Stimulated activated CD8-positive, alpha-beta memory T cell treated with anti-CD3 and anti-CD28 coated beads, Interleukin-7, amount 100 ng/mL, for 4 hours (primary cell): ENCODE measurements around the gene SLC25A6.
"Not testable (repeated sequence)": the region's sequence is repeated elsewhere in the genome, so short reads cannot be mapped to it uniquely, and the experiment has no call there.

Experiments
- DNase-seq, 2 donors: peaks; one replicate each; pipeline ENCODE4 v3.0.0-alpha.2; 2020; ENCODE audit warnings: low read depth in 2 of 2

The SLC25A6 gene

DNA sequence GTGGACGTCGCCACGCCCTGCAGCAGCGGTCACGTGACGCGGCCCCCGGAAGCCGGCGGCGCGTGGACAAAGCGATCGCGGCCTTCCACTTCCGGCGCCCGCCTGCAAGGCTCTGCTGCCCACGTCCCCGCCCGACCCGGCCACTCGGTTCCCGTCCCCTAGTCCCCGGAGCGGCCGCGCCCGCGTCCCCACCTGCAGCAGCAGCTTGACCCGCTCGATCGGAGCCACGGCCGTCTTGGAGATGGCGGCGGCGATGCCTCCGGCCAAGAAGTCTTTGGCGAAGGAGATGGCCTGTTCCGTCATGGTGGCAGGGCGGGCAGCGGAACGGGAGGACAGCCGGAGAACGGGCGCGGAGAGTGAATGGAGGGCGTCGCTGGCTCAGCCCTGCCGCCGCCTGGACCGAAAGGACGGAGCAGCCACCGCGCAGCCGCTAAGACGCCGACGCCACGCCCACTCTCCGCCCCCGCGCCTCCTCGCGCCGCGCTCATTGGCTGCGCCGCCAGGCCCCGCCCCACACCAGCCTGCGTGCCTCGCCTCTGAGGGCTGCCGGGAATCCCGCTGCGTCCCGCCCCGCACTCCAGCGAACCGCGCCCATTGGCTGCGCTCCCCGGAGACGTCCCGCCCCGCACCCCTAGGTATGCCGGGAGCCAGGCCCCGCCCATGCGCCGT lies at the start of gene SLC25A6:
TSS of gene SLC25A6 (minus strand) at position 407 of the 669 bp plus-strand sequence. CDS start at position 303, 104 bp downstream.
- DNase-seq, result peak; percentile 98 to 100

DNA sequence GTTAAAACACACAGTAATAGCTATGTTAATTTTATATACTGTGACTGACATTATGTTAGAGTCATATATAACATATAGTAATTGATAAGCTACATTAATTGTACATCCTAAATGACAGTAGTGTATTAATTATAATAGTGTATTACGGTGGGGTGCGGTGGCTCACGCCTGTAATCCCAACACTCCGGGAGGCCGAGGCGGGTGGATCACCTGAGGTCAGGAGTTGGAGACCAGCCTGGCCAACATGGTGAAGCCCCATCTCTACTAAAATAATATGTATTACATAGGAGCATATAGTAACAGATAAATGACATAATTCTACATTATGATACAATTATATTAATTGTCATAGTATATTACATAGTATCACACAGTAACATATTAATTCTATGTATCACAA lies 48.6 kb upstream of the SLC25A6 start:
- no peak for DNase-seq

GRCh38 chrX:1435241-1435895 lies 43.5 kb upstream of the SLC25A6 start:
- no peak for DNase-seq

DNA sequence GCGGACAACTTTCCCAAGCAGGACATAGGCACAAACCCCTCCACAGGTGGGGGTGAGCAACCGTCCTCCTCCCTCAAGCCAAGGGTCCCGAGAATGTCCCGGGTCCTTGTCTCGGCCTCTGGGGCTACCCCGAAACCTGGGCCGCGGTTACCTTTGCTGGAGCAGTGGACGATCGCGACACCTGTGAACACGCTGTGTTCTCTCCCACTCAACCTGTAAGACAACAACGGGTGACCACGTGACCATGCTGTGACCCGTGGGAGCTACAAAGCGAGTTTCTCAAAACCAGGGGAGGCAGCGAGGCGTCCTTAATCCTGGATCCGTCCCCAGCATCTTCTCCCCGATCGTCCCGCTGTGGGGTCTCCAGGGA lies 42.9 kb upstream of the SLC25A6 start:
- no peak for DNase-seq

- no peak for DNase-seq
These were observed 41.9 kb upstream of the SLC25A6 start for GRCh38 chrX:1433646-1434357.

DNA sequence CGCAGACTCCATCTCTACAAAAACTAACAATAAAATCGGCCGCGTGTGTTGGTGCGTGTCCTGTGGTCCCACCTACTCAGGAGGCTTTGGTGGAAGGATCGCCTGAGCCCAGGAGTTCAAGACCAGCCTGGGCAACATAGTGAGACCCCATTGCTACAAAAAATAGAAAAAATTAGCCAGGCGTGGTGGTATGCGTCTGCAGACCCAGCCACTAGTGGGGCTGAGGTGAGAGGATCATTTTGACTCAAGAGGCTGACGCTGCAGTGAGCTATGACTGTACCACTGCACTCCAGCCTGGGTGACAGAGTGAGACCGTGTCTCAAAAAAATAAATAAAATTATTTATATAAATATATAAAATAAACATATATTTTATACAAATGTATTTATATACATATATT lies 38.5 kb upstream of the SLC25A6 start:
- DNase-seq, result no peak

DNA sequence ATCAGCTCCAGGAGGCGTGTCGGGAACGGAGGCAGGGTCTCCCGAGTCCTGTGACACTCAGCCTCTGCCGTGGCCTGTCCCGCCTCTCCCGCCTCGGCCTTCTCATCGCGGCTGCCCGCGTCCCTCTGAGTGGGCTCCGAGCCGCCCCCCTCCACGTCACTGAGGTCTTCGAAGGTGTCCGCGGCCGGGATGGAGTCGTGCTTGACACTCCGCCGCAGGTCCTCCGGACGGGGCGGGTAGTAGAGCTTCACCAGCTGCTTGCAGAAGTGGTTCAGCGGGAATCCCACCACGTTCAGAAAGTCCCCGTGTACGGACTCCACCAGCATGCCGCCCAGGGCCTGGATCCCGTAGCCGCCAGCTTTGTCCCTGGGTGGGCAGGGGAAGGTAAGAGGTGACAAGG lies 35.8 kb upstream of the SLC25A6 start:
- DNase-seq, result no peak

DNA sequence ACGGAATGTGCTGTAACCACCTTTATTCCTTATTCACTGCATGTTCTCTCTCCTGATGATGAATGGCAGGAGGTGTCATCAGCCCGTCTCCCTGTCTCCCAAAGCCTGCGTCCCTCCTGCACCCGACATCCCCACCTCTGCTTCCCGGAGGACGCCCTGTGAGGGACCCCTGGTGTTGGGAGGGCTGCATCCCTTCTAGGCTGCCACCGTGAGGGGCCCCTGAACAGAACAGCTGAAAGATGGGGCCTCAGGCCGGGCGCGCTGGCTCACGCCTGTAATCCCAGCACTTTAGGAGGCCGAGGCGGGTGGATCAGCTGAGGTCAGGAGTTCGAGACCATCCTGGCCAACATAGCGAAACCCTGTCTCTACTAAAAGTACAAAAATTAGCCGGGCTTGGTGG lies 34.4 kb upstream of the SLC25A6 start:
- DNase-seq, result not testable (repeated sequence)

- no peak for DNase-seq
These were observed 33.5 kb upstream of the SLC25A6 start for GRCh38 chrX:1425381-1425780.

- no peak for DNase-seq
These were observed 32.4 kb upstream of the SLC25A6 start for GRCh38 chrX:1424147-1424851.

DNA sequence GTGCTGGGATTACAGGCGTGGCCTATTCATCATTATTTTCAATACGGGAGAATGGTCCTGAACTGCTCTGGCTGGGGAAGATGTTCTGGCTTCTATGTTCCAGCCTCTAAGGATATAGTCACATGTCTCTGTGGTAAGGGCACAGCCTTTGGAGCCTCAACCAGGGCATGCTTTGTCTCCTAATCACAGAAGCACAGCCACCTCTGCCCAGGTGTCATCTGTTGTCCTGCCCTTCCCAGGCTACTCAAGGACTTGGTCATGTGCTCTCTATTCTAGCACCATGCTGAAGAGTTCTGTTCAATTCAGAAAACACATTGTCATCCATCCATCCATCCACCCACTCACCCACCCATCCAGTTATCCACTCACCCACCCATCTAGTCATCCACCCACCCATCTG lies 31.3 kb upstream of the SLC25A6 start:
- DNase-seq, result no peak

DNA sequence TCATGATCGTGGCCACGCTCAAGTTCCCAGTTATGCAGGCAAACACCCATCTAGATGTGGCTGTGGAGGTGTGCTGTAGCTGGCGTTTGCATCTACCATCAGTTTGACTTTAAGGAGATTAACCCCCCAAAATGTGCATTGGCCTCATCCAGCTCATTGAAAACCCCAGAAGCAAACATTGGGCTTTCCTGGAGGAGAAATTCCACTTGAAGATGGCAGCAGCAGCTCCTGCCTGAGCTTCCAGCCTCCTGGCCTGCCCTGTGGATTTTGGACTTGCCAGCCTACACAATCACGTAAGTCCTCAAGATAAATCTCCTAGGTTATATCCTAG lies 30.2 kb upstream of the SLC25A6 start:
- DNase-seq, result no peak

DNA sequence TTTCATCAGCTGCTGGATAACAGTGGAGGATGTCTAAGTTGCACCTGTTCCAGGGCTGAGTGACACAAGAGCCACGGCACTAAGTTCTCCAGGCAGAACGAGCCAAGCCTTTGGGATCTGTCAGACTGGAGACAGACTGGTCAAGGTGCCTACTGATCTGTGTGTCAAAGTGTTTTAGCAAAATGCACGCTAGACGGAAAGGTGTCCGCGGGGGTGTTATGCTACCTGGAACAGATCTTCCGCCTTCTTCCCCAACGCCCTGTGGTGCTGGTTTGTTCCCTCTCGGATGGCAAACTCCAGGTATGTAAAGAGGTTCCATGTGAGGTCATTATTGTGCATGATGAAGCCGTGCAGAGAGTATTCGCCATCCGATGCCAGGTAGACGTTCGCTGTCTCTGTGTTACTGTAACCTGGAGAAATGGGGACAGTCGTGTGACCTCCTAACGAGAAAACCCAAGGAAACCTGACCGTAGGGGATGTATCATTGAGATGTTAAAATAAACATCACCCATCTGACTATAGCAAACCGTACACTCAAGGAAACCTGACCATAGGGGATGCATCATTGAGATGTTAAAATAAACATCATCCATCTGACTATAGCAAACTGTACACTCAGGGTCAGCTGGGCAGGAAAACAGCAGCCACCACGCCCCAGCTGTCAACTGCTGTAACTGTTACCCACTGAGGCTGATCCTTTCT lies 29.7 kb upstream of the SLC25A6 start:
- DNase-seq, result no peak

- DNase-seq, result no peak
These were observed 28.5 kb upstream of the SLC25A6 start for GRCh38 chrX:1420371-1420770.

DNA sequence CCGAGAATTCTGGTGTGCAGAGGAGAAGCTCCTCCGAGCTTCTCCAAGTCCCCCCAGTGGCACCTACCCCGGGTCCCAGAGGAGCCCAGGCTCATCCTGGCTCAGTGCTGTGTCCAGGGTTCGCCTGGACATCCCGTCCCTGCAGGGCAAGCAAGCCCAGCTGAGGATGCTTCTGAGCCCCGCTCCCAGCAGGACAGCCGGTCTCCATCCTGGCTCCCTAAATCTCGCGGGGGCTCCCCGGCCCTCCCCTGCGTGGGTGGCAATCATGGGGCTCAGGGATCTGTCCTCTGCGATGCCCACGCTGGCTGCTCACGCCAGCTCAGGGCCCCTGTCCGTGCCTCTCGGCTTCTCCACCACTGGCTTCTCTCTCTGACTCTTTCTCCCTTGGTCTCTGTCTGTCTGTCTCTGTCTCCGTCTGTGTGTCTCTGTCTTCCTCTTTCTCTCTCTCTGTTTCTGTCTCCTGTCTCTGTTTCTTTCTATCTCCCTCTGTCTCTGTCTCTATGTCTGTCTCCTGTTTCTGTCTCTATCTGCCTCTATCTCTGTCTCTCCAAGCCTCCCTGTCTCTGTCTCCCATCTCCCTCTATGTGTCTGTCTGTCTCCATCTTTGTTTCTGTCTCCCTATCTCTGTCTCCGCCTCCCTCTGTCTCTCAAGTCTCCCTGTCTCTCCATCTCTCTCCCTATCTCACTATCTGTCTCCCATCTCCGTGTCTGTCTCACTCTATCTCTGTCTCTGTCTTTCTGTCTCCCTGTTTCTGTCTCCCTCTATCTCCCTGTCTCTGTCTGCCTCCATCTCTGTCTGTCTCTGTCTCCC lies 27.8 kb upstream of the SLC25A6 start:
- no peak for DNase-seq

- no peak for DNase-seq
These were observed 27.1 kb upstream of the SLC25A6 start for GRCh38 chrX:1418901-1419544.

GRCh38 chrX:1417921-1418771 lies 26.2 kb upstream of the SLC25A6 start:
- DNase-seq, result no peak

- no peak for DNase-seq
These were observed 25.2 kb upstream of the SLC25A6 start for GRCh38 chrX:1416965-1417760.

DNA sequence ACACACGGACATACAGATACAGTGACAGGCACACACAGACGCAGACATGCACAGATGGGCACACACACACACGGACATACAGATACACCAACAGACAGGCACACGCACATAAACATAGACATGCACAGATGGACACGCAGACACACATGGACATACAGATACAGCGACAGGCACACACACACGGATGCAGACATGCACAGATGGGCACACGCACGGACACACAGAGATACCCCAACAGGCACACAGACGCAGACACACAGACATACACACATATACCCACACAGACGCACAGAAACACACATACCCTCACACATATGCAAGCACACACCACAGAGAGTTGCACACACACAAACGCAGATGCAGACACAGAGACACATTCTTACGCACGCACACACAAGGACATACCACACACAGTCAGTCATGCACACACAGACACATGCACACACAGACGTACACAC lies 24.4 kb upstream of the SLC25A6 start:
- no peak for DNase-seq
